ENCODE data around the gene HEPHL1.

- TF ChIP-seq CTCF (IDR thresholded peaks at IDR 0.05; ENCODE audit: low read depth, low read length) (no peak), EZH2phosphoT487 (IDR thresholded peaks at IDR 0.05; ENCODE audit: low read depth) (no peak)
Observed at GRCh38 chr11:93984196-93984567, 37.0 kb upstream of the HEPHL1 start.
